ENCODE measurements around the gene CHMP5. TPM values are rescaled to one million over a fixed set of nuclear protein-coding genes. Genes with fewer than 3 reads are reported as not detected.

CHMP5 gene
- total RNA-seq = 73.0 TPM

DNA sequence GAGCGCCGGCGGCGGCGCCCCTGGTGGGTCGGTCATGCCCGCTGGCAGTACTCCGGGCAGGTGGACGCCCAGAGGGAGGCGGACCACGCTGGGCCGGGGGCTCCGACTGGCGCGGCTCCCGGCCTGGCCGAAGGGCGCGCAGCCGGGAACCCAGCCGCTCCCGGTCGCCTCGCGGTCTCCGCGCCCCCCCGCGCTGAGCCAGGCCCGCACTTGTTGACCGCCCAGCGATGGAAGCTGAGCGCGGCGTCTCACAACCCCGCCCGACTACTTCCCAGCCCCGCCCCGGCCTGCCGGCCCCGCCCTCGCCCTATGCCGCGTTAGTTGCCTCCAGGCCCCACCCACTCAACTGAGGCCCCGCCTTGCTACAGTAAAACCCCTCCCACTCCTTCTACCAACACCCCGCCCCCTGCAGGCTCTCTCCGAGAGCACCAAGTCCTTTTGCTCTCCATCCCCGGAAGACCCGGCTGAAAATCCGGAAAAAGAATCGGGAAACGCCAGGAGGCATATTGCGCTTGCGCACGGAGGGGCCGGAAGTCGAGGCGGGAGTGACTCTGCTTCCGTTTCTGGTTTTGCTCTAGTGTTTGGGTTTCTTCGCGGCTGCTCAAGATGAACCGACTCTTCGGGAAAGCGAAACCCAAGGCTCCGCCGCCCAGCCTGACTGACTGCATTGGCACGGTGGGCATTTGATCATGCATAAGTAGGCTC lies at the start of gene CHMP5, which contains the start of gene BAG1:
Gene CHMP5 (plus strand): TSS at position 577 of the 705 bp plus-strand sequence. CDS start 30 bp downstream, at position 607.
Gene BAG1 (minus strand): TSS at position 236 of the 705 bp plus-strand sequence.
- peak; percentile 100 for DNase-seq (ENCODE audit: low spot score)

DNA sequence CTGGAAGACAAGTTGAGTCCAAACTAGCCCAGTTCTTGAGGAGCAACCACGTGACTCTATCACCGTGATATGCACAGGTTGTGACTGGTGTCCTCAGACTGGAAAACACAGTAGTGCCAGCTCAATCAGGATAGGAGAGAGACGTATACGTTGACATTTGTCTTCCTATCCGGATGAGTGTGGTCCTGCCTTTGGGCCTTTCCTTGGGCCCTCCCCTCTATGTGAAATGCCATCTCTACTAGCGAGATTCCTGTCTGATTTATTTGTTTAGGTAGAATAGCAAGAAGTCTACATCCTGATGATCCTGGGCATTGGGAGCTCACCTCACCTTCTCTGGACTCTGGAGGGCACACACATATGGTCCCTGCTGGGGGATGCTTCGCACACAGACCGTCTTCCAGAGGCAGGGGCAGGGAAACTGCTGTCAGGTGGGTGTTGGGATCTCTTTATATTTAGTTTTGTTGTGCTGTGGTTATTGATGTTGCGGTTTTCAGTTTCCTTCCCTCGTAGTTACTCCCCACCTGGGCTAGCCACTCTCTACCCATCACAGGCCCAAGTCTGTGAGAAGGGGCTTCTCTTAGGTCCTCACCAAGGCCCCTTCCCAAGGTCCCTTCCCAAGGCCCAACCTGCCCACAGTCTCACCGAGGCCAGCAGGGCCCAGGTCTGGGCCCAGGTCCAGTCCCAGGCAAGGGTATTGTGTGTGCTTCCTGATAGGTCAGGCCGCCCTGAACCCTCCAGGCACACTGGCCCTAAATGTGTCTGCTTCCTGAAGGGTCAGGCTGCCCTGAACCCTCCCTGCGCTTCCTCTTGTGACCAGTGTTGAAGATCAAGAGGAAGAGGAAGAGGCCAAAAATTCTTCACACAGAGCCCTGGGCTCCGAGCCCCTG lies 43.9 kb upstream of the CHMP5 start:
- no peak for DNase-seq (ENCODE audit: low spot score)

DNA sequence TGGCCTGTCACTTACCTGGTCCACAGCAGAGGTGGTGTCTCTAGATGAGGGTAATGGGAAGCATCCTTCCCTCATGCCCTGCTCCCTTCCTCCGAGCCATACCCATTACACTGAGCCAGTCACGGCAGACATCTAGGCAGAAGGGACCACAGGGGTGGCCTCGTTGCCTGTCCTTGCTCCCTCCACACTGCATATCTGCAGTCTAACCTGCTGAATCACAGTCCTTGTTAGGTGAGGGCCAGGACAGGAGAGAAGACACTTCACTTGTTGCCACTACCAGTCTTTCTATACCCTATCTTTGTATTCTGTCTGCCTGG lies 43.3 kb upstream of the CHMP5 start:
- DNase-seq (ENCODE audit: low spot score) = no peak

DNA sequence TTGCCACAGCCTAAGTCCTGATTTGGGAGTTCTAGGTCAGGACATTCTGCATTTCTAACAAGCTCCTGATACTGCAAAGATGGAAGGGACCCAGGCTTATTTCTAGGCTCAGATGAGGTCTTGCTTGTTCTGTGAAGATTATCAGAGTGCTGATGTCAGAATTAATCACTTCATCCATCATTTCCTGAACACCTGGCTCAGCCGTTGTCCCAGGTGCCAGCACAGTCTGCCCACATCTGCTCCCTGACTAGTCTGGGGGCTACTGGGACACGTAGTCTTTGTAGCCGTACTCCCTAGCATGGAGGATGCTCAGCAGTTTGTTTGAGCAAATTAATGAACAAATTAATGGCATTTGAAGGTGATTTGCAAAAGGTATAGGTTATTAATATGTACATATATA lies 42.8 kb upstream of the CHMP5 start:
- no peak for DNase-seq (ENCODE audit: low spot score)

DNA sequence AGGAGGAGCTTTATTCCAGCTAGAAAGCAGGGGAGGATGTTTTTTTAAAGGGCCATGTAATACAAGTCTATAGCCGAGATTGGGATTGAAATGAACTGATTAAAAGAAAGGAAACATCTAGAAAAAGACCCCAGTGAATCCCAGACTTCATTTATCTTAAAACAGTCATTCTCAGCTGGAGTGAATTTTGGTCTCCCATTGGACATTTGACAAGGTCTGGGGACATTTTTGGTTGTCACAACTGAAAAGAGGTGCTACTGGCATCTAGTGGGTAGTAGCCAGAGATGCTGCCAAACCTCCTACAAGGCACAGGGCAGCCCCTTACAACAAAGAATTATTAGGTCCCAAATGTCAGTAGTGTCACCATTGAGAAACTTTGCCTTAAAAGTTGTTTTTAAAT lies 41.2 kb upstream of the CHMP5 start:
- DNase-seq (ENCODE audit: low spot score) = no peak

DNA sequence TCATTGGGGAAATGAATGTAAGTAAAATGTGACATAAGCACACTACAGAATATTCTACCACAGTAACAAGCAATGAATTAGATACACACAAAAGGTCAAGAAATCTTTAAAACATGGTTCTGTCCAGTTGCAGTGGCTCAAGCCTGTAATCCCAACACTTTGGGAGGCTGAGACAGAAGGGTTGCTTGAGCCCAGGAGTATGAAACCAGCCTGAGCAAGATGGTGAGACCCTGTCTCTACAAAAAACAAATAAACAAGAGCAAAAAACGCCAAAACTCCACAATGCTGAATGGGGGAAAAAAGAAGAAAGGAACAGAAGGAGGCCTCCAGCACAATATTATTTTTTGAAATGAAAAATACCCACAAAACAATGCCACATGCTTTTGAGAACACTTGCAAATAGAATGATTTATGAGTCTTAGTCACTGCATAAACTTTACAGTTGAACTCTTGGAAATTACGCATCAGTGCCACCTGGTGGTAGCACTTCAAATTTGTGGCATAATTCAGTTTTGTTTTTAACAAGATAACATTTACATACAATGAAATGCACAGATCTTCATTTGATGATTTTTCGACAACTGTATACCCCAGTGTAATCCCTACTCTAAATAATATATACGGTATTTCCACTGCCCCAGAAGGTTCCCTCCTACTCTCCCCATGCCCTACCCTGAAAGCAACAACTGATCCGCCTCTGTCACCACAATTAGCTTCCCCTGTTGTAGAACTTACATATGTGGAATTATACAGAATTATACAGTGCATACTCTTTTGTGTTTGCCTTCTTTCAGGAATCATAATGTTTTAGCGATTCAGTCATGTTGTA lies 39.3 kb upstream of the CHMP5 start:
- DNase-seq (ENCODE audit: low spot score) = peak; percentile 79

DNA sequence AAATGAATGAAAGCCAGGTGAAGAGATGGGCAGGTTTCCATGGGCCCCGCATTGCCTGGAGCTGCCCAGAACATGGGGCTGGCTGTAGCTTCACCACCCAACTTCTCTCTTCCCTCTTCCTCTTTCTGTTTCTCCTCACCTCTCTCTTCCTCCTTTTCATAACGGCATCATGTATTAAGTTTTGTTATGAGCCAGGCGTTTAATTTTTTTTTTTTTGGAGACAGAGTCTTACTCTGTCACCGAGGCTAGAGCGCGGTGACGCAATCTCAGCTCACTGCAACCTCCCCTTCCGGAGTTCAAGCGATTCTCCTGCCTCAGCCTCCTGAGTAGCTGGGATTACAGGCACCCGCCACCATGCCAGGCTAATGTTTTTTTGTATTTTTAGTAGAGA lies 37.8 kb upstream of the CHMP5 start:
- no peak for DNase-seq (ENCODE audit: low spot score)

DNA sequence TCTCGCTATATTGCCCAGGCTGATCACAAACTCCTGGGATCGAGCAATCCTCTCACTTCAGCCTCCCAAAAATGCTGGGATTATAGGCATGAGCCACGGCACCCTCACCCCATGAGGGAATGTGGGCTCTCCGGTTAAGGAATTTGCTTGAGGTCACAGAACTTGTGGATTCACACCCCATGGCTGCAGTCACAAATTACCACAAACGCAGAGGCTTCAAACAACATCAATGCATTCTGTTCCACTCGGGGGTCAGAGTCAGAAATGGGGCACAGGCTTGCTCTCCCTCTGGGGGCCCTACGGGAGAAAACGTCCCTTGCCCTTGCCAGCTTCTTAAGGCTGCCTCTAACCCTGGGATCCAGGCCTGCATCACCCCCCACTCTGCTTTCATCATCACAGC lies 37.1 kb upstream of the CHMP5 start:
- DNase-seq (ENCODE audit: low spot score) = no peak

DNA sequence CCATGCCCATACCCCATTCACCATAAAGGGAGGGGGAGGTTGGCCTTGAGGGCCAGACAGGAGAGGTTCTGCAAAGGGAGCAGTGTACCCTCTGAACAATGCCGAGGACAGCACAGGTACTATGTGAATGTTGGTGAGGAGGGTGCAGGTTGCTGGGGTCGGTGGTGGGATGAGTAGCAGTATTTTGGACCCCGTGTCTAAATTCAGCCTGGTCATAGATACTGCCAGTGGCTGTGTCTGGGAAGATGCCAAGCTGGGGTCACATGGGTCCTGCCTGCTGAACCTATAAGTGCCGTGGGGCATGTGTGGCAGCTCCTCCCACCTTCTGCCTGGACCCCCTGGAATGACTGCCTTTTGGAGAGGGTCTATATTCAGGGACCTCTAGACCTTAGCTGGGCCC lies 36.2 kb upstream of the CHMP5 start:
- no peak for DNase-seq (ENCODE audit: low spot score)

DNA sequence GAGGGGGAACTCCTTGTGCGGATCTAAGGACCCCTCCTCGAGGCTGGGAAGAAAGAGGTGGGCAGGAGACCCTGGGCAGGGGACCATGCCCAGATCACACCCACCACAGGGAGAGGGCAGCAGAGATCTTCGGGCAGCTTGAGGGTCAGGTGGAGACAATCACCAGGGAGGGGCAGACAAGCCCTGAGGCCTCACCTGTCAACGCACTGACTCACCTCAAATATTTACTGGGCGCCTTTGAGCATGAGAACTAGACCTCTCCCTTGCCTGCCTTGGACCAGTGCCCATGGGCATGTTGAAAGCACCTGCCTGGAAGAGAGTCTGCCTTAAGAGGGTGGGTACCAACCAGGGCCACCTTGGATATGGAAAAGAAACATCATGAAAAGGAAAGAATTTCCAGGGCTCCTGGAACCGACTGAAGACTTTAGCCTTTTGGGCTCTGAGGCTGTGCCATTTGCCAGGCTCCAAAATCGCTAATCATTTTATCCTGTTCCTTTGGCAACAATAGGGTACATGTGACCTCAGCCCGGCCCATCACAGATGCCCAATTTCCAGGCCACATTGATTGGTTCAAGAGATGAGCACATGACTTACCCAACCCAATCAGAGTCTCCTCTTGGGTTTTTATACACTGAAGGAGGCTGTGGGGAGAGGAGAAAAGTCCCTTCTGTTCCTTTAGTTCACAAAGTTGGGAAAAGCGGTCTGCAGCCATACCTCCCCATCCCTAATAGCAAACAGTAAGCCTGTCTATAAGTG lies 35.3 kb upstream of the CHMP5 start:
- DNase-seq (ENCODE audit: low spot score) = peak; percentile 91

DNA sequence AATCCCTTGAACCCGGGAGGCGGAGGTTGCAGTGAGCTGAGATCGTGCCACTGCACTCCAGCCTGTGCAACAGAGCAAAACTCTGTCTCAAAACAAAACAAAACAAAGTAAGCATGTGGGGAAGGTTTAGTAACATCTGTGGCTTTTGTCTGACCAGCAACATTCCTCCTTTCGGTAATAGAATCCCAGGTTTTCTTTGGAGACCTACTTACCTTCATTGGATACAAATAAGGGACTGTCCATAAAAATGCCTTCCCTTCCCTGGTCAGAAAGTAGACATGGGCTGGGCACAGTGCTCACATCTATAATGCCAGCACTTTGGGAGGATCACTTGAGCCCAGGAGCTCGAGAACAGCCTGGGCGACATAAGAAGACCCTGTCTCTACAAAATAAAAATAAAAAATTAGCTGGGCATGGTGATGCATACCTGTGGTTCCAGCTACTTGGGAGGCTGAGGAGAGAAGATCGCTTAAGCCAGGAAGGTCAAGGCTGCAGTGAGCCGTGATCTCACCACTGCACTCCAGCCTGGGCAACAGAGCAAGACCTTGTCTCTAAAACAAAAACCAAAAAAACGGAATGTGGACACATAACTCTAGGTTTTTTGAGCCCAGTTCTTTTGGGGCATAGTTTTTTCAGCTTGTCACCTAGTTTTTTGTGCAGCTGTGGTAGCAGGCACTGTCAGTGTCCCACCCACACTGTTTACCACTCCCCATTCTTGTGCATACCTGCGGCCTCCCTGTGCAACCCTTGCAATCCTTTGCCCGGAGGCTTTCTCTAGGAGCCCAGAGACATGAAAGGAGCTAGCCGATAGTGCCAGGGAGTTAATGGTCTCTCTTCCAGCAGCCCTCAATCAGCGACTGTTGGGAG lies 33.9 kb upstream of the CHMP5 start:
- no peak for DNase-seq (ENCODE audit: low spot score)

DNA sequence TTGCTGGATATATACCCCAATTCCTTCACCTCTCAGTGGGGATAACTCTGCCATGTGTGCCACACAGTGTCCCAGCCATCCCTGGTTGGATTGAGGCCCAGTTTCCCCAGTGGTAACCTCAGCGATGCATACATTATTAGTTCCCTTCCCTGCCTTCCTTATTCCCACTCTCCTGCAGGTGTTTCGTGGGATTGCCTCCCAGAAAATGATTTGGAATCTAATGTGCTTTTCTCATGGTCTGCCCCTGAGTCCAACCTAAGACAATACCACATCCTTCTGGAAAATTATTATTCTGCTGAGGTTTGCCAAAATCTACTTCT lies 33.3 kb upstream of the CHMP5 start:
- no peak for DNase-seq (ENCODE audit: low spot score)

DNA sequence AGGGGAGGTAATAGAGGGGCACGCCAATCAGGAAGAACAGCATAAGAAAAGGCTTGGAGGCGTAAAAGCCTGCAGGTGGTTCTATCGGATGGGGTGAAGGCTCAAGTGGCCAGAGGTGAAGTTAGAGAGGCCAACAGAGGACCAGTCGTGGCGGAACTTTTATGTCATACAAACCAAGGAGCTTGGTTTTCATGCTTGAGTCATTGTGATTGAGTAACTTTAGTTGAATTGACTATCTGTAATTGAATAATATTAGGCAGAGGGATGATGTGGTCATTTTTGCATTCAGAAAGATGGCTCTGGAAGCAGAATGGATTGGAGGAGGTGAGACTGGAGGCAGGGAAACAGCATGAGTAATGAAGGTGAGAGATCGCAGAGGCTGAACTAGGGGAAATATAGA lies 32.0 kb upstream of the CHMP5 start:
- no peak for DNase-seq (ENCODE audit: low spot score)

DNA sequence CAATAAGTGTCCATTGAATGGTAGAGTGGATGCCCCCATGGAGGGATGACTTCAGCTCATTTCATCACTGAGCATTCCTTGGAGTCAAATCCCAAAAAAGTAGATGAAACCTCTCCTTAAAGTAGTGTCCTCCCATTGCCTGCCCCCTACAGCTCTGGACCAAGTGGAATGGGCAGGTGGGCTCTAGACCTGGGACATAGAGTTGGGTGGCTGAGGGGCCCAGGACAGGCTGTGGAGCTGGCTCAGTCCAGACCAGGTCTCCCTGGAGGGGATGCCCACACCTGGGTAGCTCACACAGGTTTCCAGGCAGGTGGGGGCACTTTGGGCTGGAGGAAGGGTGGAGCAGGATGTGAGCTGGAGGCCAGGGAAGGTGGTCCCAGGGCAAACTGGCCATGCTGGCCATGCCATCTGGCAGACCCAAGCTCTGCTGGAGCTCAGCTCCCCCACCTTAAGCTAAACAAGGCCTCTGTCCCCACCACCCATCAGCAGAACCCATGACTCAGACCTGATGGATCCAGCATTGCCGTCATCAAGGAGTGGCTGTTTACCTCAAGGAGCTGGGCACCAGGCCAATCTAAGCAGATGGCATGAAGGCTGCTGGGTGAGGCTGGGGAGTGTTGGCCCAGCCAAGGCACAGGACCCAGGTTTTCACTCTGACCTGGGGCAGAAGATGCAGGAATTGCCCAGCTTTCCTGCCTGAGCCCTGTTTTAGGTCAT lies 31.1 kb upstream of the CHMP5 start:
- DNase-seq (ENCODE audit: low spot score) = peak; percentile 94

DNA sequence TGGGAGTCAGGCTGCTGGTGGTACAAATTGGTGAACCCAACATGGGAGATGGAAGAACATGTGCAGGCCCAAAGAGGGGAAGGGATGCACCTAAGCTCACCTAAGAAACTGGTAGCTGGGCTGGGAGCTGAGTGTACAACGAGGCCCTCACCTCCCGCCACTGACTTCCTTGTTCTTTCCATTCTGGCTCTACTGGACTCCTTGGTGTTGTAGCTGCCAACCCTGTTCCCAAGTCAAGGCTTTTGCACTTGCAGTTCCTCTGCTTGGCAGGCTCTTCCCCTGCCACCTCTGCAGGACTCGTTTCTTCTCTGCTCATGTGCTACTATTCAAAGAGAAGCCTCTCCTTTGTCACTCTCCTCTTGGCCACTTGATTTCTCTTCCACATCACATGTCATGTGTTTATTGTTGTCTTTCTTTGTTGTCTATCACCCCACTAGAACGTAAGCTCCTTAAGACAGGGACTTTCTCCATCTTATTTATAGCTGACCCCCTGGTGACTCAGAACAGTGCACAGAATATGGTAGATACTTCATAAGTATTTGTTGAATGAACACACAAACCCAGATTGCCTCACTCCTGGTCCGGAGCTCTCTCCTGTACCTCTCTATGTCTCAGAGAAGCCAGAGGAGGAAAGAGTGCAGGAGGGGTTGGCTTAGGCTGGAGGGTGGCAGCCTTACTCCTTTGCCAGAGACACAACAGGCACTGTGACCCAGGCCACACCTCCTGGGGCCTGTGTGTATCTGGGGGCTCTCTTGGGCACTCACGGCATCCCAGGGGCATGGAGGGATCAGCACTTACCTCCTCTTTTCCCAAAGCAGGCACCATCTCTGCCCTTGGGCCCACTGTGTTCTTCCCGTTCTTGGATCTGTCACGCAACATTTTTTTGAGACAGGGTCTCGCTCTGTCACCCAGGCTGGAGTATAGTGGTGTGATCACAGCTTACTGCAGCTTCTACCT lies 30.1 kb upstream of the CHMP5 start:
- DNase-seq (ENCODE audit: low spot score) = peak; percentile 18

DNA sequence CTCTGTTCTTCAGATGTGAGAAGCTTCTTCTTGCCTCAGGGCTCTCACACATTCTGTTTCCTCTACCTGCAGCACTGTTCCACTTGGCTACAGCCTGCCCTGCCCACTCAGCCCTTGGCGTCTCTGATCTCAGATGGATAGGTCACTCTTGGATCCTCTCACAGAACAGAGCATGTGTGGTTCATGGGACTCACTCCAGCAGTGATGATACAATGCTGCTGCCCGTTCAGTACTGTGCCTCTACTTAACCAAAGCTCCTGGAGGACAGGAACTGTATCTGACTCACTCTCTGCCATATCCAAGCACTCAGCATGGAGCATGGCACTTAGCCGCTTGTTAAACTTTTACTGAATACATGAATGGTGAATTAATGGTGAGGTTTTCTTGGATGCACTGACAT lies 28.3 kb upstream of the CHMP5 start:
- no peak for DNase-seq (ENCODE audit: low spot score)

DNA sequence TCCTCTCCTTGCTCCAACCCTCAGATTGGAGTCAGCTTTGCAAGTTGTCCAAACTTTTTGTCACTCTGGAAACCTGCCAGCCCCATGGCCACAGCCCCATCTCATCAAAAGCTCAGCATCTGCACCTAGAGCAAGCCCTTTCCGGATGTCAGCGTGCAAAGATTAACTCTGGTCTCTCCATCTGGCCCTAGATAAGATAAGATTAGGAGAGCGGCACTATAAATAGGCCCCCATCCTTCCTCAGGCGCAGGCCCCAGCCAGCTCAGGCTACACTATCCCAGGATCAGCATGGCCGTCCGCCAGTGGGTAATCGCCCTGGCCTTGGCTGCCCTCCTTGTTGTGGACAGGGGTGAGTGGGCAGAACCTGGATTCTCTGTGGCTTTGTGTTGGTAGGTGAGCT lies 24.9 kb upstream of the CHMP5 start, which contains the start of gene SPINK4:
Gene SPINK4 (plus strand): TSS at position 247 of the 400 bp plus-strand sequence. CDS start 42 bp downstream, at position 289.
- peak; percentile 23 for DNase-seq (ENCODE audit: low spot score)

DNA sequence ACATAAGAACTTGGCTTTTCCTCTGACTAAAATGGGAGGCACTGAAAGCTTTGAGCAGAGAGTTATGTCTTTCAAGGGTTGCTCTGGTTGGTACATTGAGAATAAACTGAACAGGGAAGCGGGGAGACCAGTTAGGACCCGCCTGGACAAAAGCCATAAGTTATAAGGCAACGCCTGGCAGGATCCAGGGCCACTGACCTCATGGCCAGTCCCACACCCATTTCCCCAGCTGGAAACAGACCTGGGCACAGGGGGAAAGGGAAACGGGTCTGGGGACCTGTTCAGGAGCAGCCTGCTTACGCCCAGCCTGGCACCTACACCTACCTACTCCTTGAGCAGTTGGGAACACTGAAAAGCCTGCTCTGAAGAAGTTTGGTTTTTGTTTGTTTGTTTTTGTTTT lies 23.6 kb upstream of the CHMP5 start:
- no peak for DNase-seq (ENCODE audit: low spot score)

DNA sequence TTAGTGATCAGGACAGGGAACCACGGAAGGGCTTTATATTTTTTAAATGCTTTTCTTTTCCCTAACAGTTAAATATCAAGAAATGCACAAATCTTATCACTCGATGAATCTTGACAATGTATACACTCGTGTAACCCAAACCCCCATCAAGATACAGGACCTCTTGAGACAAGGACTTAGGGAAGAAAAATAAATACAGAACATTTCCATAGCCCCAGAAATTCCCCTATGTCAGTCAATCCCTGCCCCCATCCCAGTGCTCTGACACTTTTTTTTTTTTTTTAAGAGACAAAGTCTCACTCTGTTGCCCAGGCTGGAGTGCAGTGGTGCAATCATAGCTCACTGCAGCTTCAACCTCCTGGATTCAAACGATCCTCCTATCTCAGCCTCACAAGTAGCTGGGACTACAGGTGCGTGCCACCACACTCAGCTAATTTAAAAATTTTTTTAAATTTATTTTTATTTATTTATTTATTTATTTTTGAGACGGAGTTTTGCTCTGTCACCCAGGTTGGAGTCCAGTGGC lies 22.2 kb upstream of the CHMP5 start:
- DNase-seq (ENCODE audit: low spot score) = no peak
